GM20431 (cell line): Measurements from ENCODE around the gene HS3ST6.

Experiments used
- in situ Hi-C: fragments of 300-500 bp; cut with MseI, MboI; formaldehyde crosslinking; loops from one replicate; pipeline ENCODE4 v1.15.0; 2020; ENCODE audit warnings: low sequenced_read_pairs; ENCODE audit not compliant: unreplicated experiment

Gene HS3ST6

GRCh38 chr16:1947369-1947670 is 29.1 kb upstream of the HS3ST6 start:
- in situ Hi-C loops: no loop called here

DNA sequence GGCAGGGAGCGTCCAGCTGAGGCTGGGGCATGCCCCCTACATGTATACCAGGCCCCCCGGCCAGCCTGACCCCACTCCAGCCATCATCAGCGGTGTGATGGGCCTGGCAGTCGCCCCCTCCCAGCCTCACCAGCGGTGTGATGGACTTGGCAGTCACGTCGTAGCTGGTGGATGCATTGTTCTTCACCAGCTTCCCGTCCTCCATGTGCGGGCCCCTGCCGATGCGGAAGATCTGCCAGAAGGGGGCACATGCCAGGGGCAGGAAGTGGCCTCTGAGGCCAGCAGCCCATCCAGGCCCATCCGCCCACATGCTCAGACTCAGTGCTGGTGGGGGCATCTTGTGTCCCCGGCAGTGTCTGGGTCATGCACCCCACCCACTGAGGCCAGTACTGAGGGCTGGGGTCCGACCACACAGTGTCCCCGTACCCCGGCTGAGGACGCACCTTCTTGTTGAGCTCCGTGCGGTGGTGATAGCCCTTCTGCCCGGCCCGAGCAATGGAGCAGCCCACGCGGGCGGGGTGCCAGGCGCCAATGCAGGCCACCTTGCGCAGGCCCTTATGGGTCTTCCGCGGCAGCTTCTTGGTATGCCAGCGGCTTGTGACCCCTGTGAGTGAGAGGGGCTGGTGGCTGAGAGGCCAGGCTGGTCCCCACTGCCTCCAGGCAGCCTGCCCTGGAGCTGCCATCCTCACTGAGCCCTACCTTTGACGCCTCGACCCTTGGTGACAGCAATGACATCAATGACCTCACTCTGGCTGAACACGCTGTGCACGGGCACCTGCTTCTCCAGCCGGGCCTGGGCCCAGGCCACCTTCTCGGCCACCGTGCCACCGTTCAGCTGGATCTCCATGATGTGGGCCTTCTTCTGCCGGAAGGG is 28.5 kb upstream of the HS3ST6 start:
- in situ Hi-C loops: no loop called here

DNA sequence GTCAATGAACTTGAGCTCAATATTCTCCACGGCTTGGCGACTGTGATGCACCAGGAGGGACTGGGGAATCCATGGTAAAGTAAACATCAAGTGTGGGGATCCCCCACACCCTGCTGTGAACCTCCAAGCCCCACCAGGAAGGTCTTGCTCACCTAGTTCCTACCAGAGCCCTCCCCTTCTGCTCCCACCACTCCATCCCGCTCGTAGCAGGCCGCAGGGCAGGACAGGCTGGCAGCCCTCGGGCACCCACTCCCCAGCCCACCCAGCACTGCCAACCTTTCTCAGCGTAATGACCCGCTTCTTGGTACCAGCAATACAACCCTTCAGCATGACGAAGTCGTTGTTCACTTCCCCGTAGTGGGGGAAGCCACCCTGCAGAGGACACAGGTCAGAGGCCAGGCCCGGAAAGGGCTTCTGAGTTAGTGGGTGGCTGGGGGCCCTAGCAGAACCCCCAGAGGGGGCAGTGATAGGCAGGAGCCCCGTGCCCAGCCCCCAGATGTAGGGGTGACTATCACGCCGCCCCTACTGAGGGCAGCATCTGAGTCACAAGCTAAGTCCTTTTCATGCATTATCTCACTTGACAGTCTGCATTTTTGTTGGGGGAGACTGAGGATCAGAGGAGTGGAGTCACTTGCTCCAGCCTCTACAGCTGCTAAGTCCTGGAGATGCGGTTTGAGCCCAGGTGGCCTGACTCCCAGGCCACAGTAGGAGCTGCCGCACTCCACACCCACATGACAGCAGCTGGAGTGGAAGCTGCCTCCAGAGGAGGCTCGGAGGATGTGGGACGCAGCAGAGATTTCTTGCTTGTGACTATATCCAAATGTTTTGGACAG is 27.6 kb upstream of the HS3ST6 start:
- in situ Hi-C loops: no loop called here

- in situ Hi-C loops: no loop called here
Measured at GRCh38 chr16:1944612-1945199, 26.5 kb upstream of the HS3ST6 start.

- in situ Hi-C loops: no loop called here
Measured at GRCh38 chr16:1942810-1943726, 24.9 kb upstream of the HS3ST6 start, which contains the start of gene MSRB1. Gene MSRB1 (minus strand): TSS chr16:1943199. CDS start chr16:1943156, 43 bp downstream.

DNA sequence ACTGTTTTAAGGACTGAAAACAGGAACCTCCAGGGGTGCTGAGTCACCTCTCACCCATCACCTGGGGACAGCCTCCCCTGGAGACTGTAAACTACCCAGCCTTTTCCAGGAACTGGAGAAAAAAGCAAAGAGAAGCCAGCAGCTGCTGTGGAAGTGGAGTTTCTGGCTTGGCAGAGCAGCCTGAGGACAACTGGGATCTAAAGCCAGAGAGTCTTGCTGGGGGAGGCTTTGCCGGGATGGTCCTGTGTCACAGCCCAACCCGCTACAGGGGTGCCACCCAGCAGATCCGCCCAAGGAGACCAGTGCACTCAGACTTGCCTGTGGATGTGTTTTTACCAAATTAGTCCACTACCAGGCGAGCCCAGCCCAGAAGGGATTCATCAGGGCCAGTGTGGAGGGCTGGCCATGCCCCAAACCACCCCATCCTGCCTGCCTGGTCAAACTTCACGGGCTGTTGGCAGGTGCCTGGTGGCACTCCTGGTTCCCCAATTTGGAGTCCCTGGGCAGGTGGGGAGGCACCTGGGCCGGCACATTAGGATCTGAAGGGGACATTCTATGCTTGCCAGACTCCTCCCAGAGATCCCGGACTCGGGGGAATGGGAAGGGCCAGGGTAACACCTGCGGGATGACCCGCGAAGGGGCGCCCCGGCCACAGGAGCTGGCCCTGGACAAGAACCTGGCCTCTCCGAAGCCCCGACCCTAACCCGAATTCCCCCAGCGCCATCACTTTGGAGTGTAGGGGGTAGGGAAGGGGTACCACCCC is 24.0 kb upstream of the HS3ST6 start:
- in situ Hi-C loops: no loop called here

GRCh38 chr16:1941162-1942046 is 23.2 kb upstream of the HS3ST6 start:
- in situ Hi-C loops: no loop called here

DNA sequence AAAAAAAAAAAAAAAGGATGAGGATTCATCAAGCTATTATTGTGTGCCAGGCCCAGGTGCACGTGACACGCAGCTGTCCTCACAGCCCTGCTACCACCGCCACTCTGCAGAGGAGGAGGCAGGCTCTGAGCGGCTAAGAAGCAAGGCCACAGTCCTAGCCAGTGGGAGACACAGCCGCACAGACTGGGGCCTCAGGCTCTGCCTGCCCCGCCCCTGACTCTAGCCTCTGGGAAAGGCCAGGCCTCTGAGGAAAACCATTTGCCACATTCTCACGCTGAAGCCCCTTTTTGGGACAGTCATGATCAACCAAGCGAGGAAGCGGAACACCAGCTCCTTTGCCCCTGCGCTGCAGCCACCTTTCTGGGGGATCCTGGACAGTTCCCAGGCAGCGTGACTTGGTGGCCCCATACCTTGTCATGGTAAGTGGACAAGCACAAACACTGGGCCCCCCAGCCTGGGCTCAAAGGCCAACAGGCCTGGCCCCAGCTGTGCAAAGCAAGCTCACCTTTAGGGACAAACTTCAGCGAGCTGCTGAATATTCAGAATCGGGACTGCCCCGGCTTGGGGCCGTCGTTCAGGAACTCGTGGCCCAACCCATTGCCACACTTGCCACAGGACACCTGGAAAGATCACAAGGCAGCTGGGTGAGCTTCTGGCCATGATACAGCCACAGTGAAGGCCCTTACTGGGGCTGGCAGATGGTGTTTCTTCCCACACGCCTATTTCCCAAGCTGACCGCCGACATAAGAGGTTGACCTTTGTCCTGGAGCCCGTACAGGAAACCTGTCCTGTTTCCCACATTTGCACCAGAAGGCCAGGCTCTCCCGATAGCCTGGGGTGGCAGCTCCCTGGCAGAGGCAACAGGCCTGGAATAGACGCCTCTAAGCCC is 22.3 kb upstream of the HS3ST6 start:
- in situ Hi-C loops: no loop called here

GRCh38 chr16:1939833-1940232 is 21.6 kb upstream of the HS3ST6 start:
- in situ Hi-C loops: loop anchor here (10.0 kb wide), 1 partner anchor 75 kb away; no protein-coding TSS in a partner anchor

- in situ Hi-C loops: loop anchor here (10.0 kb wide), 1 partner anchor 74 kb away; no protein-coding TSS in a partner anchor
Measured at GRCh38 chr16:1938910-1939309, 20.7 kb upstream of the HS3ST6 start.

DNA sequence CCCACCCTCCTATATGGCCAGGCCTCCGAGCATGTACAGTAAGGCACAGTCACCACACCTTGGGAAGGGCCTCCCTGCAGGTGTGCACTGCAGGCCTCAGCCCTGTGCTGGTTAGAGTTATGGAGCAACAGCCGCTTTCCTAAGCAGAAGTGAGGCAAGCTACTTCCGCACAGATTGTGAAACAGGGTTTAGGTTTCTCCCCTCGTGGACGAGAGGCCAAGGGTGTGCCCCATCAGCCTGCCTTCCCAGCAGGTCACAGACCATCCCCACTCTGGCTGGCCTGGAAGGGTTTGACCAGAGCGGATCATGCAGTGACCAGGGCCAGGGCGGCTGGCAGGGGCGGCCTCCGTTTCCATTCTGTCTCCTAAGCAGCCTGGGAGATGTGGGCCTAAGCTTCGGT is 20.1 kb upstream of the HS3ST6 start:
- in situ Hi-C loops: loop anchor here (10.0 kb wide), 1 partner anchor 74 kb away; no protein-coding TSS in a partner anchor

GRCh38 chr16:1936945-1937479 is 18.8 kb upstream of the HS3ST6 start:
- in situ Hi-C loops: loop anchor here (10.0 kb wide), 1 partner anchor 72 kb away; no protein-coding TSS in a partner anchor

GRCh38 chr16:1933097-1933661 is 15.0 kb upstream of the HS3ST6 start:
- in situ Hi-C loops: loop anchor here (10.0 kb wide), 1 partner anchor 68 kb away; no protein-coding TSS in a partner anchor

GRCh38 chr16:1932050-1933028 is 14.1 kb upstream of the HS3ST6 start:
- in situ Hi-C loops: loop anchor here (10.0 kb wide), 1 partner anchor 68 kb away; no protein-coding TSS in a partner anchor

DNA sequence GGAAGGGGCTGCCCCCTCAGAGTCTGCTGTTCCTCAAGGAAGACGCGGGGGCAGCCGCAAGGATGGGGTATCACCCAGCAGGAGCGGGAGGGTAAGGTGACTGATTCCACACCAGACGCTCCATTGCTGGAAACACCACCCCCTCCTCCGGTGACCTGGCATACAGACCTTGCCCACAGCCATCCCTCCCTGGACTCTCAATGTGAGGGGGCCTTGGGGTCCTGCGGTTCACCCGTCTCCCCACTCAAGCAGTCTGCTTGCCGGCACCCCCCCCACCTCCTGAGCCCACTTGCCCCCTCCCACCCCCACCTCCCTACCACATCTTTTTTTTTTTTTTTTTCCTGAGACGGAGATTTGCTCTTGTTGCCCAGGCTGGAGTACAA is 12.1 kb upstream of the HS3ST6 start:
- in situ Hi-C loops: loop anchor here (10.0 kb wide), 1 partner anchor 66 kb away; no protein-coding TSS in a partner anchor
